Activated effector memory CD4-positive, alpha-beta T cell treated with anti-CD3 and anti-CD28 coated beads, Interleukin-2, amount 50 U/mL, for 16 hours (primary cell): ENCODE results near the gene GOSR2.
"Not testable (repeated sequence)": the region's sequence is repeated elsewhere in the genome, so short reads cannot be mapped to it uniquely, and the experiment has no call there.

Source experiments
- DNase-seq: peaks from one replicate; pipeline ENCODE4 v3.0.0-alpha.2; 2020

GOSR2 gene

GRCh38 chr17:46935658-46936266 is 12.8 kb downstream of the GOSR2 start:
- no peak for DNase-seq

- peak; percentile 86 for DNase-seq
These were observed 17.9 kb downstream of the GOSR2 start for GRCh38 chr17:46940692-46941404.

DNA sequence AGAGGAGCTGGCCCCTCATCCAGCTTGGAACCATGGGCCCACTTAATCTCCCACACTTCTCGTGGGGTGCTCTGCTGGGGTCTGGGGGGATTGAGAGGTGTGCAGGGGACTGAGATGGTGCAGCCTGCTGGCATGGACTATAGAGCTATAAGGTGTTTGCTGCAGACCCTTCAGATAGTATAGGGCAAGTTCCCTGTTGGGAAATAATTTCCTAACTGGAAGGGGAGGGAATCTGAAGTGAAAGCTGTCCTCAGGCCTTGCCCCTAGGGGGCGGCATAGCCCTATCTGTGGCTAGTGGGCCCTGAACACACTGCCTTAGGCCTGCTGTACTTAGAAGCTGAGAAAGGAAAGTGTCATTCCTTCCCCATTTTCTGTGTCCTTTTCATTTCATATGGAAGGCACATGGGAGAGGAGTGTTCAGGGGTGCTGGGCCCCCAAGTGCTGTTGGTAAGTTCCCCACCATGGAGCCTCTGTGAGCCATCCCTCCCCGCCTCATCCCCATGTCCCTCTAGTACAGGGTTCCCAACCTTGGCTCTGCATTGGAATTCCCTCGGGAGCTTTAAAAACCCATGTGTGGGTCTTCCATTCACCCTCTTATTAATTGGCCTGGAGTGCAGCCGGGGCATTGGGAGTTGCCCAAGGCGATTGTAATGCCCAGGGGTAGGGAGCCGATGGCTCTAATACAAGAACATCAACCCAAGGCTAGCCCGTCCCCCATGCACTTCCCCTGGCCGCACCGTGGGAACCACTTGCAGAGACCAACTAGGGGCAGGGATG is 19.7 kb downstream of the GOSR2 start:
- peak; percentile 78 for DNase-seq

- no peak for DNase-seq
These were observed 20.2 kb downstream of the GOSR2 start for GRCh38 chr17:46943218-46943500.

DNA sequence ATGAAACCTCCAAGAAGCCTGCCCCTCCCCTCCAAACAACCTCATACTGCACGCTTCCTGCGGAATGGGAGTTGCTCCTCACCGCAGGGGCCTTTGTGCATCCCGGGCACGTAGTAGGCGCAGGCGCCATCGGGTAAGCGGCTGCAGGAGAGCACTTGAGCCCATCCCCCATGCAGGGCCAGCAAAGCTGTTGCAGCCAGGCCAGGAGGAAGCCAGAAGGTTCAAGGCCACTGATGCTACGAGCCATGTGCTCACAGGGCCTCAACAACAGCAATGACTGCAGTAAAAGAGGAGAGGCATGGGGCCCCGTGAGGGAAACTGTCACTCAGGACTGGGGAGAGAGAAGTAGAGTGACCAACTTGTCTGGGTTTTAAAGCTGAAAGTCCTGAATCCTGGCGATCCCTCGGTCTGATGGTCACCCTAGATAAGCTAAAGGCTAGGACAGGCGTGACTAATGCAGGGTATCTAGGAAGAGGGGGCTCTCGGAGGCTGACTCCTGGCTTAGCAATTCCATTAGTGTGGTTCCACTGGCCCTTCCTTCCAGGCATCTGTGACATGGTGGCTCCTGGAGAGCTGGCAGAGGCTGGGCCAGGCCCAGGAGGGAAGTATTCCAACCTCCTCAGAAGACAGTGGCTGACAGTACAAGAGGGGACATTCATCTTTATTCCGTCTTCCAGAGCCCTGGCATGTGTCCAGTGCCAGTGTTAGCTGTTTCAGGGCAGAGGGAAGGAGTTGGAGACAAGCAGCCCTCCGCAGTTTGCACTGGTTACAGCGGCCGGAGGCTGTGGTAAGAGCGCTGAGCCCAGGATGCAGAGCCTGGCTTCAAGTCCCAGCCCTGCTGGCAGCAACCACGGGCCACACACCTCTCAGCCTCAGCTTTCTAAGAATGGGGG is 20.8 kb downstream of the GOSR2 start:
- DNase-seq, result no peak

DNA sequence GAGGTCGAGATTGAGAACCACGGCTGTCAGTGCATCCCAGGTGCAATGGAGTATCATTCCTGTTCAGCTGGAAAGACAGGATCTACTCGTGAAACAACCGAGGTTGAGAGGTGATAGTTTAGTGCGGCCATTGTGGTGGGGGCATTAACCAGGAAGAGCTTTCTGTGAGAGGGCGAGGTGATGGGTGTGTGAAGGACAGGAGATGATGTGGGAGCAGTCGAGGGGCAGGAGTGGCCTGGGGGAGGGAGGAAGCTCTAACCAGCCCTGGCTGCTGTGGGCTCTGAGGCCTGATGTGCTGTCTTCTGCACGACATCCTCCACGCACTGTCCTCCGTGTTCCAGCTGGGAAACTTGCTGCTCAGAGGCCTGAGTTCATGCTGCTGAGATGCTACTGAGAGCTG is 22.0 kb downstream of the GOSR2 start:
- DNase-seq, result no peak

- DNase-seq, result no peak
These were observed 24.3 kb downstream of the GOSR2 start for GRCh38 chr17:46947216-46947615.

- DNase-seq, result no peak
These were observed 25.6 kb downstream of the GOSR2 start for GRCh38 chr17:46948544-46948943.

GRCh38 chr17:46949291-46950174 is 26.6 kb downstream of the GOSR2 start:
- DNase-seq, result no peak

DNA sequence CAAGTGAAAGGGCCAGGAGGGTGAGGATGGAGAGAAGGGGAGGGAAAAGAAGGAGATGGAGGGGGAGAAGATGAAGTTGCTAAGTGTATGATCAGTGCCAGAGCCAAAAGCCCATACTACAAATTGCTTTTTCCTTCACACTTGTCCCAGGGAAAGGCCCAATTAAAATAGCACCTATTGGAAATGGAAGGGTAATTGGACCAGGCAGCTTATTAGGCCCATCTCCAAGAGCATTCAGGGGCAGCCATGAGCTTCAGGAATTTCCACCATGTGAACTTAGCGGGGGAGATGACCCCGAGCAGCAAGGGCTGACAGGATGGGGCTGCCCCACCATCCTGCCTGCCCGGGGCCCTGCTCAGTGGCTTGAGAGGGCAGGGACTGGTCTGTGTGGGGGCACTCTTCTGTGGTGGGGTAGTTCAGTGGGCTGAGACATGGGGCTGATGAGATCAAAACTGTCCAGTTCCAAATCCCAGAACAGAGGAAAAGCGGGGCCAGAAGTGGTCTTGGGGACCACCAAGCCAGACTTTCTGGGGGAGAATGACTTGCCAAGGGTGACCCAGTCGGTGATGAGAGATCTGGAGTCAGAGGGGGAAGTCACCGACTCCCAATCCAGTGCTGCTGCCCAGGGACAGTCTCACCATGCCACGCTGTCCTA is 27.5 kb downstream of the GOSR2 start:
- no peak for DNase-seq

GRCh38 chr17:46950997-46951621 is 28.1 kb downstream of the GOSR2 start:
- no peak for DNase-seq

DNA sequence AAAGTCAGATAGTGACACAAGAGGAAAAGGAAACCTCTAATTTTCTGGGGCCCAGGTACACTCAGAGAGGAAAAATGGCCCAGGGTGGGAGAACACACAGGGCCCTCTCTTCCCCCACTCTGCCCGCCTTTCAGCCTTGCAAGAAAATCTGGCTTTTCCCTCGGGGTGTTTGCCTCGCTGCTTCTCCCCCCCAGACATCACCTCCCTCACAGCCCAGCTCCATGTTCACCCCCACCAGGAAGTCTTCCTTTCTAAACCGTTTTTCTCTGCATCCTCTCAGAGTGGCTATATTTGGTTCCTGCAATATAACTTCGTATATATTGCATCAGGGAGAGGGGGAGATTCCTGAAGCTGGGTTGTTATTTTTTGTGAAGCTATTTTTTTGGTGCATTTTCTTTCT is 28.7 kb downstream of the GOSR2 start:
- DNase-seq, result no peak

- DNase-seq, result no peak
These were observed 29.2 kb downstream of the GOSR2 start for GRCh38 chr17:46952115-46952514.

GRCh38 chr17:46953191-46953590 is 30.2 kb downstream of the GOSR2 start:
- not testable (repeated sequence) for DNase-seq

- DNase-seq, result no peak
These were observed 35.2 kb downstream of the GOSR2 start for GRCh38 chr17:46958041-46958591.

GRCh38 chr17:46960152-46960551 is 37.2 kb downstream of the GOSR2 start:
- DNase-seq, result no peak

GRCh38 chr17:46962374-46962790 is 39.4 kb downstream of the GOSR2 start:
- no peak for DNase-seq

DNA sequence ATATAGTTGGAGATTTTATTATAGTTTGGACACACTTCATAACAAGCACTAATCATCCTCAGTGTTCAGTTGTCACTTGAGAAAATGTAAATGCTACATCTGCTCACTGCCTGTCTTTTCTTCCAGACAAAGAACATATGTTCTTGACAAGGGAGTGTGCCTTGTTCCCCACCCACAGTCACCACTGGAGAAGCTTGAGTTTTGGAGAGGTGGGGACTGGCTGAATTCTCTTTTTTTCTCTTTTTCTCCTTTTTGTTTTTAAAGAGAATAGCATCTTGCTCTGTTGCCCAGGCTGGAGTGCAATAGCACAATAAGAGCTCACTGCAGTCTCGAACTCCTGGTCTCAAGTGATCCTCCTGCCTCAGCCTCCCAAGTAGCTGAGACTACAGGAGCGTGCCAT is 40.6 kb downstream of the GOSR2 start:
- DNase-seq, result no peak

DNA sequence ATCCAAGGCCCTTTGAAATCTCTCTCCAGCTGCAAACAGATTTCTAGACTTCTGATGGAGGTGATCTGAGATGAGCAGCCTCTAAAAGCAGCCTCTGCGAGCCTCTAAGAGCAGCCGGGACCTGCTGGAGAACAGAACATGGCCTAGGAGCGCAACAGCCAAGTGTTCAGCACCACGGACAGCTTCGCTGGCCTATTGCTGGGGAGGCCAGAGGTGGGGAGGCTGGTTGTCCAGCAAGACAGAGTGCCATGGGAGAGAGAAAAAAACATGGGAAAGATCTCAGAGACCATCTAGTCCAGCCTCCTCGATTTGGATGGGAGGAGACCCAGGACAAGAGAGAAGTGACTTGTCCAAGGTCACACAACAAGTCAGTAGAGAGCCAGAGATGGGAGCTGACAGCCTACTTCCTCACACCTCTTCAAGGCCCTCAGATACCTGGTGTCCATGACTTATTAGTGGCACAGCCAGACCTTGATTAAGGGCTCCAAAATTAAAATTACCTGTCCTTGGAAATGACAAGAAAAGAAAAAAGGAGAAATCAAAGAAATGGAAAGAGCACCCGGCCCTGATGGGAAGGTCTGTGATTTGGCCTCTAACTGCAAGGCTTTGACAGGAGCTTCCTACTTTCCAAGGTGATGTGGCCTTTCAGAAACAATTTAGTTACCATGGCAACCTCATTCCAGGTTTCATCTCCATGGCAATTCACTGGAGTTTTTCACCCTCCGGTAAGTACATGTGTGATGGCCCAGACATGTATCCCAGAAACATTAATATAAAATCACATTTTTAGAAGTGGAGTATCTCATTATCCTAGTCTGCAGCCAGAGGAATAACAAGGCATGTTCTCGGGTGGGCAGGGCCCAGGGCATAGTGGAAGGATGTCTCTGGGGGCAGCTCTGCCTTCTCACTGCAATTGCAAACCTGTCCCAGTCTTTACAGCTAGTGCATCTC is 41.6 kb downstream of the GOSR2 start:
- peak; percentile 36 for DNase-seq
